Measurements from ENCODE around the gene TOM1.

The TOM1 gene

DNA sequence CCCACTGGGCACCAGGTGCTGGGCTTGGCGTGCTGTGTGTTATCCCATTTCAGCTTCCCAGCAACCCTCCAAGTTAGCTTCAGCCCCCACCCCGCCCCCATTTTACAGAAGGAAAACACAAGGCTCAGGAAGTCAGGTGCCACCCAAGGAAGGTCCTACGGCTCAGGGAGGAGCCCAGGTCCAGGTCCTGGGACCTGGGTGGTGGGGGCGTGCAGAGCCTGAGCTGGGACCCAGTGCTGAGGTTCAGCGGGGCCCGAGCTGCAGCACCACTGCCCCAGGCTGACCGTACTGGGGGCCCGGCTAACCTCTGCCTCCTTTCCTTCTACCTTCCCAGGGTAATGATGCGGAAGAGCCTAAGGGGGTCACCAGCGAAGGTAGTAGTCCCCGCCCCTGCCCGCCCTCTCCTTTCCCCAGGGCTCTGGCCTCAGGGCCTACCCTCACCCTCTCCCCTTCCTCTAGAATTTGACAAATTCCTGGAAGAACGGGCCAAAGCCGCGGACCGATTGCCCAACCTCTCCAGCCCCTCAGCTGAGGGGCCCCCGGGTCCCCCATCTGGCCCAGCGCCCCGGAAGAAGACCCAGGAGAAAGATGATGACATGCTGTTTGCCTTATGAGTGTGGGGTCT lies 47.0 kb downstream of the TOM1 start:
- DNase-seq, result no peak

- DNase-seq, result no peak
Observed at GRCh38 chr22:35347462-35347861, 47.8 kb downstream of the TOM1 start.

DNA sequence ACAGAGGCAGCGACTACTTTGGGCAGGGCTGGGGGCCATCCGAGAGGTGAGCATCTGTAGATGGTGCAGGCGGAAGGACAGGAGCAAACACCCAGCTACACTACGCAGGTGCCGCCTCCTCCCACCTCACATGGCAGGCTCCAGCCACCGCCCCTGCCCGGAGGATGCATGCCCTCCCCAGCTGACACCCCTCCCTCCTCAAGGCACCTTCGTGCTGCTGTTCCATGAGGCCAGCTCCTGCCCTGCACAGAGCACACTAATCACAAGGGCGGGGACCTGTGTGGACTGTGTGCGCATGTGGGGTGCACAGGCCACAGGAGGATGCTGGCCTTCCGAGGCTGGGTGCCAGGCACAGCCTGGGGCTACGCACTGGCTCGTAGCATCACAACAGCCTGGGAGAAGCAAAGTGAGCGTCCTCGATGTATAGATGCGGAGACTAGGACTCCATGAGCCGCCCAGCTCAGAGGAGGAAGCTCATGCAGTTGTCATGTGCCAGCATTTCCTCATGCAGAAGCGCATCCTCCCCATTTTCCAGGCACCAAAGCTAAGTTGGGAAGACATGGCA lies 48.4 kb downstream of the TOM1 start:
- DNase-seq, result no peak

GRCh38 chr22:35348703-35349102 lies 49.0 kb downstream of the TOM1 start:
- DNase-seq, result no peak

DNA sequence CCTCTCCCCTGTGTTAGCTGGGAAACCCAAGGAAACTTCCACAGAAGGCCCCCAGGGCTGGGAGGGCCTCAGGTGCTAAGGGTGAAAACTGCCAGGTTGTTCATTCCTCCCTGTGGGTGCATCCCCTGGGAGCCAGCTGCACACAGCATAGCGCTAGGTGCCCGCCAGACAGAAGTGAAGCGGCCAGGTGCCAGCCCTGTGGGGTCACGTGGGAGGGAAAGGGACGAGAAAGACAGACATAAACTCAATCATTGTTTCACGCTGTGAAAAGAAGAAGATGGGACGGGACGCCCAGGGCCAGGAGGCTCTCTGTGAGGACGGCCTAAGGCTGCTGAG lies 49.6 kb downstream of the TOM1 start:
- no peak for DNase-seq

DNA sequence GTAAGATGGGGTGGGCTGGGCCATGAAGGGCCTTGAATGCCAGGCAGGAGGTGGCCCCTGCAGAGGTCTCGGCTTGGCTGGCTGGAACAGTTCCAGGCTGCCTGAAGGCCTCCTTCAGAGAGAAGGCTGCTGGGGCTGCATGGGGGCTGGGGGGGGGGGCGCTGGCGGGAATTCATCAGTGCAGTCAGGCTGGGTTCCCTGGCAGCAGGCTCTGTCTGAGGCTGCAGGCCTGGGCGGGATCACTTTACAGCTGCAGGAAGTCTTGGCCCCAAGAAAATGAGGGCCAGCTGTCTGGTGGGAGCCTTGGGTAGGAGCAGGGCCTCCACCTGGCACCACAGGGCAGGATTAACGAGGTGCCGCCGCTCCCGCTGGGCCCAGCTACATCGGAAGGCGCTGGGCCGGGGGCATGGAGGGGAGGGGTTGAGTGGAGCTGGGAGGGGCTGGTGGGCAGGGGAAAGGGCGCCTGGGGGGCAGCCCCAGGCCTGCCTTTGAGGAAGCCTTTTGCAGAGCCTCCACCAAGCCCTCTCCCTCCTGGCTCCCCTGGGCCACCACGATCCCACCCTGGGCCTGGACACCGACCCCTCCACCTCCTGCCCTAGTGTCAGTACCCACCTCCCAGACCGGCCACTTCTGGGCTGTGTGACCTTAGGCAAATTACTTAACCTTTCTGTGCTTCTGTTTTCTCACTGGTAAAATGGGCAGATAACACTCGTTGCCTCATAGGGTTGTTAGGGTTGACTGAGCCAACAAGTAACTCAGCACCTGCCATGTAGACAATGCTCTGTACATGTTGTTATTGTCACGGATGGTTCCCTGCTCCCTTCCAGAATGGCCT lies 50.2 kb downstream of the TOM1 start:
- DNase-seq, result peak; percentile 41

GRCh38 chr22:35350539-35351503 lies 51.1 kb downstream of the TOM1 start:
- DNase-seq, result peak; percentile 93

DNA sequence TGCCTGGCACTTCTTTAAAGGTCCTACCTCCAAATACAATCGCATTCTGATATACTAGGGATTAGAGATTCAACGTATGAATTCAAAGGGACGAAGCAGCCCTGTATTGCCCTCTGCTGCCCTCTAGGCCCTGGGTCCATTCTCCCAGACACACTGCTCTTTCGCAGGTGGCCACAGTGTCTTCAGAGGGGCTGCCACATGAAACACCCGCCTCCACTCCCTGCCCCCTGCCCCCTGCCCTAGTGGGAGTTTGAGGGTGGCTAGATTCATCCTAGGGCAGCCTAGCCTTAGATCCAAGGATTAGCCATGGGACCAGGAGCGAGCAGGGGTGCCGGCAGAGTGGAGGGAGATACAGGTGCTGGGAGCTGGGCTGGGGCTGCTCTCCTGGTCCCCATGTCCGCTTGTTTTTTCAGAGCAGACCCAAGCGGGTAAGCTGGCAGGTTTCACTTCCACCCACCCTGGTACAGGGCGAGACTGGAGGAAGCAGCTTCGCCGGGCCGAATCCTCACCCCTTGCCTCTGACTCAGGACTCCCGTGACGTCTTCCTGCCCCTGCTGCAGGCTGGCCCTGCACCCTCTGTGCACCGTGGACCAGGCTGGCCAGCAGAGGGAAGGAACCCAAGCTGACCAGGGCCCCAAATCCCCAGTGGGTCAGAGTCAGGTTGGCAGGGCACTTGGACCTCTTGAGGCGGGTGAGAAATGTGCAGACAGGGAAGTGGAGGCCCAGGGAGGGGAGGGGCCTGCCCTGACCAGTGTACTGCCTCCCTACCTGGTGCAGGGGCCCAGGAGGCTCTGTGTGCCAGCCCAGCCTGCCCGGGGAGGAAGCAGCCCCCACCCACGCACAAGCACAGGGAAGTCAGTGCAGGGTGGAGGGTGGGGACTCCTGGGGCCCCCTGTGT lies 52.8 kb downstream of the TOM1 start:
- DNase-seq, result no peak

- DNase-seq, result no peak
Observed at GRCh38 chr22:35353318-35353717, 53.6 kb downstream of the TOM1 start.

DNA sequence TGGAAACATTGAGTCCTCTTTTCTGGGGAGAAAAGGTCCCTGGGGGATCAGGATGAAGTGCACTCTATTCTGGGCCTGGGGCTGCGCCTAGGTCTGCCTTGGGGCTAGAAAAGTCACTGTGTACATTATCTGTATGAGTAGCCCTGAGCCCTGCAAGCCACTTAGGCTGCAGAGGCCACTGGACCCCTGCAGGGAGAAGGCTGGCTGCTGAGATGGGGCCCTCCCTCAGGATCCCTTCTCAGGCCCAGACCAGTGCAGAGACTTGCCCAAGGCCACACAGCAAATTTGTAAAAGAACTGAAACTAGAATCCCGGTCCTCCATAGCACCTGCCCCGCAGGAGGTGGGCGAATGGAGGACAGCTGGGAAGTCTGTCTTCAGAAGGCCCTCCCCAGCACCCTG lies 54.4 kb downstream of the TOM1 start:
- no peak for DNase-seq

DNA sequence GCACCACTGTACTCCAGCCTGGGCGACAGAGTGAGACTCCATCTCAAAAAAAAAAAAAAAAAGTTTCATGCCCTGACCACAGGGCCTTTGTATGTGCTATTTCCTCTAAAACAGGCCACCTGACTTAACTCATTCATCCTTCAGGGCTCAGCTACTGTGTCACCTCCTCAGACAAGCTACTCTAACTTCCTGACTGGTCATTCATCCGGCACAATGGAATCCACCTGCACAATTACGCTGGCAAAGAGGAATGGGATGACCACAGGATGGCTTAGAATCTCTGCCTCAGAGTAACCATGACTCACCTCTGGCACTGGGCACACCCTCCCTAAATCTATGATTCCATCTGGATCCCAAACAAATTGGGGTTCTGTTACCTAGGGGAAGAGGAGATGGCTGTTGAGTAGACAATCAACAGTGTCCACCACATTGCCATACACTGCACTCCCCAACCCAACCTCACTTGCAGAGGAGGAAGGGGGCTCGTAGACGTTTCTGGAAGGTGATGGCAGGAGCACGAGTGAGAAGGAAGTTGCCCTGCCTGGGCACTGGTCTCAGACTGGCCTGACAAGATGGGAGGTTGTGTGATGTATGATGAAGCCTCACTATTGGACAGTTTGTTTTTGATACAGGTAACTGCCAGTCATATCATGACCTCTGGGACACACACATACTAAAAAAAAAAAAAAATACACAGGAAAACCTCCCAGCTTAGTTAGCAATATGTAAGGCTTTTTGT lies 58.4 kb downstream of the TOM1 start:
- DNase-seq, result no peak

GRCh38 chr22:35359380-35360065 lies 59.8 kb downstream of the TOM1 start:
- DNase-seq, result no peak

- DNase-seq, result no peak
Observed at GRCh38 chr22:35361001-35361558, 61.4 kb downstream of the TOM1 start.

GRCh38 chr22:35363566-35364086 lies 63.9 kb downstream of the TOM1 start:
- no peak for DNase-seq

- peak; percentile 47 for DNase-seq
Observed at GRCh38 chr22:35364230-35364629, 64.5 kb downstream of the TOM1 start.

GRCh38 chr22:35367331-35367886 lies 67.7 kb downstream of the TOM1 start:
- DNase-seq, result no peak

DNA sequence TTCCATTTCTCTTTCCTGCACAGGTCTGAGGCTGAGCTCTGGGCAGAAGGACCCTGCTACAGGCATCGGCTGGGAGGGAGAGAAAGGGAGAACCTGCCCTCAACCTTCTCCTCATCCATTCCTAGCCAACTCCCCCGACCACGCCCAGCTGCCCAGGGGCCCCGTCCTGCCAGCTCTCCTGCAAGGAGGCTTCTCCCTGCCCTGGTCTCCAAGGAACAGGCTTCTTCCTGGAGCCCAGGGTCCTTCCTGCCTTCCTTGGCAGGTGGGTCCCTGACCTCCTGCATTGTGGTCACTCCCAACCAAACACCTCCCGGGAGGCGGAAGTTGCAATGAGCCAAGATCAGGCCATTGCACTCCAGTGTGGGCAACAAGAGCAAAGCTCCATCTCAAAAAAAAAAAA lies 68.7 kb downstream of the TOM1 start:
- DNase-seq, result no peak

- no peak for DNase-seq
Observed at GRCh38 chr22:35369996-35370395, 70.3 kb downstream of the TOM1 start.

GRCh38 chr22:35373781-35374180 lies 74.1 kb downstream of the TOM1 start:
- no peak for DNase-seq

- peak; percentile 67 for DNase-seq
Observed at GRCh38 chr22:35375031-35375430, 75.3 kb downstream of the TOM1 start.

Data from fibroblast of skin of abdomen (primary cell).